ENCODE measurements around the gene TSPY2.
"Not testable (repeated sequence)": the region's sequence is repeated elsewhere in the genome, so short reads cannot be mapped to it uniquely, and the experiment has no call there.

Gene TSPY2, protein sequence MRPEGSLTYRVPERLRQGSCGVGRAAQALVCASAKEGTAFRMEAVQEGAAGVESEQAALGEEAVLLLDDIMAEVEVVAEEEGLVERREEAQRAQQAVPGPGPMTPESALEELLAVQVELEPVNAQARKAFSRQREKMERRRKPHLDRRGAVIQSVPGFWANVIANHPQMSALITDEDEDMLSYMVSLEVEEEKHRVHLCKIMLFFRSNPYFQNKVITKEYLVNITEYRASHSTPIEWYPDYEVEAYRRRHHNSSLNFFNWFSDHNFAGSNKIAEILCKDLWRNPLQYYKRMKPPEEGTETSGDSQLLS

GRCh38 chrY:6245923-6246322, at the start of gene TSPY2:
Gene TSPY2 (plus strand): TSS chrY:6246223. CDS start chrY:6246269, 46 bp downstream.
- not testable (repeated sequence) for DNase-seq (ENCODE audit: low read depth); H3K4me3 ChIP-seq (ENCODE audit: low read depth, low read length)

GRCh38 chrY:6209565-6209964, 36.5 kb upstream of the TSPY2 start:
- not testable (repeated sequence) for H3K4me3 ChIP-seq (ENCODE audit: low read depth, low read length); DNase-seq (ENCODE audit: low read depth)

DNA sequence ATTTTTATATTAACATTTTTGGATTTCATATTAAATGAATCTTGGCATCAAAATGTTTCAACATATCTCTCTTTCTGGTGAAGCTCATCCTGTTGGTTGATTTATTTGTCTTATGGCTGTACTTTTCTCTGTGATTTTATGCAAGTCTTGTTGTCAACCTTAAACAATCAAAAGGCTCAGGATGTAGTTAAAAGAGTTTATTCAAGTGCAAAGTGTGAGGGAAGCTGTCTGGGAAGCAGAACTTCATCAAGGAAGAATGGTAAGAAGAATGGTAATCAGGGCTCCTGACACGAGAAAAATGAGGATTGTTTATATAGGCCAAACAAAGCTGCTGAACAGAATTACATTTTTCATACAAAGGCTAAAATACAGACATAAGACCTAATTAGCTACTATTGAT, 29.0 kb upstream of the TSPY2 start:
- DNase-seq (ENCODE audit: low read depth); H3K4me3 ChIP-seq (ENCODE audit: low read depth, low read length): not testable (repeated sequence)

DNA sequence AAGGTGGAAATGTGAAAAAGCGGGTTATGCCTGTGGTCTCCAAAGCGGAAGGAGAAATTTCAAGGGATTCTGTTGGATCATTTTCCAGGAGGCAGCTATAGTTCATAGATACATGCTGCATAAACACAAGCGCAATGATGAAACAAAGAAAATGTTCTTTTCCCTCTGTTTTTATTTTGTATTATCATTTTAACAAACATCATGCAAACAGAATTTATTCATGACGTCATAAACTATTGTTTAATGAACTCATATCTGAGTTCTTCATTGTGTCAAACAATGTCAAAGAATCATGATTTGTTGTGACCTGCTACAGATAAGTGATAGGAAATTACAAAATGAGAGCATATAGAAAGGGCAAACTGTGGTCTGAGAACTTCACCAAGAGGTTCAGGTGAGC, 23.8 kb downstream of the TSPY2 start:
- H3K4me3 ChIP-seq (ENCODE audit: low read depth, low read length); DNase-seq (ENCODE audit: low read depth): not testable (repeated sequence)

Data from GM12864 (cell line).